C4-2B (cell line): ENCODE results near the gene NDUFAF5.
A peak's percentile ranks its signal among the peaks of the same experiment; 100 is the strongest.

Experiments used
- H3K27ac ChIP-seq: fragments of 450-650 bp; 2 replicates; pipeline ENCODE4 v1.5.1; 2017
- CTCF ChIP-seq: fragments of 450-650 bp; conservative IDR thresholded peaks from 2 replicates; pipeline ENCODE4 v1.5.1; 2017; ENCODE audit warnings: mild to moderate bottlenecking
- ZFX ChIP-seq: fragments of 450-650 bp; IDR thresholded peaks from 2 replicates; pipeline ENCODE4 v1.6.1; 2017

NDUFAF5 gene

GRCh38 chr20:13783528-13783927 lies 1.3 kb upstream of the NDUFAF5 start:
- no peak overlapping the region for H3K27ac ChIP-seq
- no peak for TF ChIP-seq ZFX
- TF ChIP-seq CTCF = no peak

- no peak for TF ChIP-seq ZFX
- no peak for TF ChIP-seq CTCF
- peak overlapping the region; percentile 88 for H3K27ac ChIP-seq
Observed at GRCh38 chr20:13784271-13784892, 446 bp upstream of the NDUFAF5 start.

GRCh38 chr20:13786143-13786828 lies 1.5 kb downstream of the NDUFAF5 start:
- no peak overlapping the region for H3K27ac ChIP-seq

GRCh38 chr20:13788167-13788834 lies 3.5 kb downstream of the NDUFAF5 start:
- TF ChIP-seq ZFX (no peak), CTCF (peak; percentile 67)
- no peak overlapping the region for H3K27ac ChIP-seq

More at GRCh38 chr20:13786143-13786828, 1.5 kb downstream of the NDUFAF5 start:
- TF ChIP-seq ZFX (no peak), CTCF (no peak)

- no peak overlapping the region for H3K27ac ChIP-seq
- TF ChIP-seq CTCF (no peak), ZFX (no peak)
Observed at GRCh38 chr20:13790708-13791107, 5.9 kb downstream of the NDUFAF5 start.

GRCh38 chr20:13791540-13792459 lies 7.0 kb downstream of the NDUFAF5 start:
- H3K27ac ChIP-seq = no peak overlapping the region
- TF ChIP-seq ZFX = no peak
- TF ChIP-seq CTCF = no peak
